Measurements from ENCODE around the gene C12orf54. TPM values are rescaled to one million over a fixed set of nuclear protein-coding genes. Genes with fewer than 3 reads are reported as not detected.

C12orf54 gene
- total RNA-seq, 4 donors from 2014 or later, result 0.95 TPM; not detected in 3

DNA sequence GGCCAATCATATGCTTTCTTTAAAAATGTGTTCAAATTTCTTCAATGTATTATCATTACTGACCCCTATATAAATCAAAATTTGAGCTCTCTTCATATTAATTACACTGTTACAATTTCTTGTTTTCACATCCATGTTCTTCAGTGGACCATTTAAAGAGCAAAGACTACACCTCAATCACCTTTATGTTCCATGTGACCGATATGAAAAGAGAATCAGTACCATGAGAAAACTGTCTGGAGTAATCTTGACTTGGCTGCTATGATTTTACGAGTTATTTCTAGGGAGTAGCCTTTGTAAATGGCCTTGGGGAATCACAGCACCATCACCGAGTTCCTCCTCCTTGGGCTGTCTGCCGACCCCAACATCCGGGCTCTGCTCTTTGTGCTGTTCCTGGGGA, 43.0 kb downstream of the C12orf54 start, which contains the start of gene OR8S1:
OR8S1 (plus strand) TSS at position 301 of the 400 bp plus-strand sequence; CDS start at position 301, 0 bp downstream.
- TF ChIP-seq POLR2A (IDR thresholded peaks at IDR 0.05) (no peak), POLR2AphosphoS5 (IDR thresholded peaks at IDR 0.05) (no peak), EP300 (IDR thresholded peaks at IDR 0.05; ENCODE audit: low read depth) (no peak), CTCF (IDR thresholded peaks at IDR 0.05) (no peak)
- in situ Hi-C loops (cut with MboI; ENCODE audit: low pct_ligation_motif_present in 1 of 4, low pct_unique_long_range_greater_than_20kb in 1 of 4, low sequenced_read_pairs in 3 of 4) (no loop called here), intact Hi-C loops (cut with DNase I; ENCODE audit: low total_unique reads) (no loop called here)
- Histone ChIP-seq H3K27ac (no peak within 1 kb of the TSS), H3K4me1 (no peaks in the 10 kb centered on the region), H3K9me3 (no peaks in the 10 kb centered on the region), H3K4me3 (no peak within 1 kb of the TSS), H3K27me3 (peaks cover 3% of the 10 kb centered on the region), H3K36me3 (no peaks in the 10 kb centered on the region)
- no peak for DNase-seq
- 73 to 75% methylated on average over 2 to 5 of the region's 5 CpGs for WGBS, 2 donors (ENCODE audit: low coverage in 1 of 2)

- in situ Hi-C loops (cut with MboI; ENCODE audit: low pct_ligation_motif_present in 1 of 4, low pct_unique_long_range_greater_than_20kb in 1 of 4, low sequenced_read_pairs in 3 of 4) (no loop called here), intact Hi-C loops (cut with DNase I; ENCODE audit: low total_unique reads) (no loop called here)
- Histone ChIP-seq H3K27me3 (peaks cover 3% of the 10 kb centered on the region), H3K4me1 (no peaks in the 10 kb centered on the region), H3K36me3 (no peaks in the 10 kb centered on the region), H3K9me3 (no peaks in the 10 kb centered on the region), H3K4me3 (no peak overlapping the region), H3K27ac (no peak overlapping the region)
- DNase-seq, result no peak
- TF ChIP-seq POLR2AphosphoS5 (IDR thresholded peaks at IDR 0.05), result no peak
- WGBS, 2 donors (ENCODE audit: low coverage in 1 of 2), result 68 to 94% methylated on average over 5 to 44 of the region's 44 CpGs
Measured at GRCh38 chr12:48527891-48528670, 45.8 kb downstream of the C12orf54 start.

GRCh38 chr12:48532601-48533000, 50.3 kb downstream of the C12orf54 start:
- Histone ChIP-seq H3K4me1 (no peaks in the 10 kb centered on the region), H3K27ac (no peak overlapping the region), H3K36me3 (no peaks in the 10 kb centered on the region), H3K9me3 (peaks cover 0 to 3% of the 10 kb centered on the region in 2 donors), H3K4me3 (no peak overlapping the region), H3K27me3 (peaks cover 3% of the 10 kb centered on the region)
- in situ Hi-C loops (cut with MboI; ENCODE audit: low pct_ligation_motif_present in 1 of 4, low pct_unique_long_range_greater_than_20kb in 1 of 4, low sequenced_read_pairs in 3 of 4), result no loop called here
- intact Hi-C loops (cut with DNase I; ENCODE audit: low total_unique reads), result no loop called here
- DNase-seq, result no peak
- TF ChIP-seq CTCF (IDR thresholded peaks at IDR 0.05) (no peak), EP300 (IDR thresholded peaks at IDR 0.05; ENCODE audit: low read depth) (no peak), POLR2AphosphoS5 (IDR thresholded peaks at IDR 0.05) (no peak), POLR2A (IDR thresholded peaks at IDR 0.05) (no peak)

GRCh38 chr12:48536602-48537001, 54.3 kb downstream of the C12orf54 start:
- no peak for DNase-seq
- Histone ChIP-seq H3K27ac (no peak overlapping the region), H3K4me1 (no peaks in the 10 kb centered on the region), H3K36me3 (no peaks in the 10 kb centered on the region), H3K27me3 (no peaks in the 10 kb centered on the region), H3K9me3 (peaks cover 0 to 3% of the 10 kb centered on the region in 2 donors), H3K4me3 (no peak overlapping the region)
- TF ChIP-seq POLR2A (IDR thresholded peaks at IDR 0.05), result no peak
- TF ChIP-seq POLR2AphosphoS5 (IDR thresholded peaks at IDR 0.05), result no peak
- TF ChIP-seq CTCF (IDR thresholded peaks at IDR 0.05), result no peak
- TF ChIP-seq EP300 (IDR thresholded peaks at IDR 0.05; ENCODE audit: low read depth), result no peak
- in situ Hi-C loops (cut with MboI; ENCODE audit: low pct_ligation_motif_present in 1 of 4, low pct_unique_long_range_greater_than_20kb in 1 of 4, low sequenced_read_pairs in 3 of 4), result no loop called here
- WGBS, 2 donors (ENCODE audit: low coverage in 1 of 2), result 63 to 76% methylated on average over 1 of the region's 1 CpG
- intact Hi-C loops (cut with DNase I; ENCODE audit: low total_unique reads), result no loop called here

Measured in transverse colon (tissue), 4 donors.